HG03469 (cell line): ENCODE data around the gene TMTC2.
"Not testable (repeated sequence)": the region's sequence is repeated elsewhere in the genome, so short reads cannot be mapped to it uniquely, and the experiment has no call there.

ENCODE experiments used
- ATAC-seq: cut with Tn5 transposase; IDR thresholded peaks from one replicate; pipeline ENCODE4 v1.9.1; 2021; ENCODE audit warnings: mild to moderate bottlenecking, moderate library complexity, moderate number of reproducible peaks; ENCODE audit not compliant: unreplicated experiment

Gene TMTC2

DNA sequence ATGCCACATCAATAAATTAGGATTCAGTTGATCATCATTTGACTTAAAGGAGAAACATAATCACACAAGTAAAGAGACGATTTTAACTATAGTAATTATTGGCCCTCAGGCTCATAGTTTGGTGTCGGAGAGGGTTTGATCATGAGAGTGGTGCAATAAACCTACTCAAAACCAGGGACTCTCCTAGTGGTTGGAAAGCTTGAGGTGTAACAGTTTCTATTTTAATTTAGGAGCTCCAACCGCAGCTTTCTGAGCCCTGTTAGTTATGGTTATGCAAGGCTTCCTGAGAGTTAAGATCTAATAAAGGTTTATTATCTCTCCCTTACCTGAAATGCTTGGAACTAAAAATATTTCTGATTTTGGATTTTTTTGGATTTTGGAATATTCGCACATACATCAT is 36.4 kb downstream of the TMTC2 start:
- no peak for ATAC-seq

DNA sequence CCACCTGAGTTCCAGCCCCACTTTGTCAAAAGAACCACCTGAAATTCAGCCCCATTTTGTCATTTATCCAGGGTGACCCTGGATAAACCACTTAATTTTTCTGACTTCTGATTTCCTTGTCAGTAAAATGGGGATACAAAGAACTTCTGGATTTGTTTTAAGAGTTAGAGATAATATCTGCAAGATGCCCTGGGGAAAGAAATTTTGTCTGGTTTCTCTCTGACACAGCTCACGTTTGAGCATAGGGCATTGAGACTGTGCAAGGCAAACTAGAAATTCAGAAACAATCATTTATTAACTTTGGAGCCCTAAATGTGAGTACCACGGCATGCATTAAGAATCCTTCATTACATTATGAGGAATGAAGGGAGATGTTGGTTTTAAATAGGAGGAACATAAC is 37.2 kb downstream of the TMTC2 start:
- ATAC-seq: no peak

DNA sequence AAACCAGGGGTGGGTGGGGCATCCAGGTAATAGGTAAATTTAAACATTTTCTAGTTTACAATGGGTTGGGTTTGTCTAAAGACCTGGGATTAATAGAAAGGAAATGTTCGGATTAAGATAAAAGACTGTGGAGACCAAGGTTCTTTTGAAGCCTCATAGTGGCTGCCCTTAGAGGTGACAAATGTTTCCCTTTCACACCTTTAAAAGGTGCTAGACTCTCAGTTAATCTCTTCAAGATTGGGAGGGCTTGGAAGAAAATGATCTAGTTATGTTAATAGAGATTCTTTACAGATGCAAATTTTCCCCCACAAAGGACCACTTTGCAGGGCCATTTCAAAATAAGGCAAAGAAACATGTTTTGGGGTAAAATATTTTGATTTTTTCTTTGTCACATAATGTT is 39.0 kb downstream of the TMTC2 start:
- no peak for ATAC-seq

DNA sequence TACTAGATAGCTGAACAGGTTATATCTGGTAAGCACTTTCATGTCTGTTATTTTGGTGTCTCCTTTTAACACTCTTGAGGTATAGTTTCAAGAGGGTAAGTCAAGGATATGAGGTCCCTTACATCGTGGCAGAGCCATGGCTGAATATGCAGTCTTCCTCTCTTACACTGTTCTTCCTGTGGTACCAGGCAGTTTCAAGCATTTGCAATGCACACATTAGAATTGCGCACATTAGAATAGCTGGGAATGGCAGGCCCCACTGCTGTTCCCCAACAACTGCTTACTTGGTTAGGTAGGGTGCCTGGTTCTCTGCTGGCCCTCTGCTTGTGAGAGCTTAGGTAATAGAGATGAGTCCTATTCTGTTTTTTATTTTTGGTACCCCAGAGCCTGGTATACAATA is 41.2 kb downstream of the TMTC2 start:
- ATAC-seq: no peak

DNA sequence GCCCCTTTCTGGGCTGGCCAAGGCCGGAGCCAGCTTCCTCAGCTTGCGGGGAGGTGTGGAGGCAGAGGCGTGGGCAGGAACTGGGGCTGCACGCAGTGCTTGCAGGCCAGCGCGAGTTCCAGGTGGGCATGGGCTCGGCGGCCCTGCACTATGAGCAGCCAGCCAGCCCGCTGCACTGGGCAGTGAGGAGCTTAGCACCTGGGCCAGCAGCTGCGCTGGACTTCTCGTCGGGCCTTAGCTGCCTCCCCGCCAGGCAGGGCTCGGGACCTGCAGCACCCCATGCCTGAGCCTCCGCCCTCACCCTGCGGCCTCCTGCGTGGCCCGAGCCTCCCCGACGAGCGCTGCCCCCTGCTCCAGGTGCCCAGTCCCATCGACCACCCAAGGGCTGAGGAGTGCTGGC is 42.0 kb downstream of the TMTC2 start:
- ATAC-seq: no peak

DNA sequence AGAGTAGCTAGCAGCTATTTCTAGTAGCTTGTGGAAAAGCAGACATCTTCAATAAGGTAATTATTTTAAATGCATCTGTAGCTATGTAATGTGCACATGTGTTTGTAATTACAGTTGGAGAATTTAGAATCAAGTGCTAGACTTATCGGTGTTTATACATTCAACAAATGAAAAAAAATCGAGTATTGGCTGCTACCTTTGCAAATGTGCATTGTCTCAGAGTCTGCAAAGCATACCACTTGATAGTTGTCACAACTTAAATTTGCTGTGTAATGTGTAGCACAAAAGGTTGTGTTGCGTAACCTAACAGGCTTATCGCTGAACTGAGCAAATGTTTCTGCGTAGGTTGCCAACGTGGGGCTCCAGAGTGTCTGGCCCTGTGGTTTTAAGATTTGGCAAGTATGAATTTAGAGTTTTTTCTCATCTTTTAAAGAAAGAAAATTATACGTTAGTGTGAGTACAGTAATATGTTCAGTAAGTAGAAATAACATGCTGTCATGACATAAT is 44.3 kb downstream of the TMTC2 start:
- ATAC-seq: no peak

DNA sequence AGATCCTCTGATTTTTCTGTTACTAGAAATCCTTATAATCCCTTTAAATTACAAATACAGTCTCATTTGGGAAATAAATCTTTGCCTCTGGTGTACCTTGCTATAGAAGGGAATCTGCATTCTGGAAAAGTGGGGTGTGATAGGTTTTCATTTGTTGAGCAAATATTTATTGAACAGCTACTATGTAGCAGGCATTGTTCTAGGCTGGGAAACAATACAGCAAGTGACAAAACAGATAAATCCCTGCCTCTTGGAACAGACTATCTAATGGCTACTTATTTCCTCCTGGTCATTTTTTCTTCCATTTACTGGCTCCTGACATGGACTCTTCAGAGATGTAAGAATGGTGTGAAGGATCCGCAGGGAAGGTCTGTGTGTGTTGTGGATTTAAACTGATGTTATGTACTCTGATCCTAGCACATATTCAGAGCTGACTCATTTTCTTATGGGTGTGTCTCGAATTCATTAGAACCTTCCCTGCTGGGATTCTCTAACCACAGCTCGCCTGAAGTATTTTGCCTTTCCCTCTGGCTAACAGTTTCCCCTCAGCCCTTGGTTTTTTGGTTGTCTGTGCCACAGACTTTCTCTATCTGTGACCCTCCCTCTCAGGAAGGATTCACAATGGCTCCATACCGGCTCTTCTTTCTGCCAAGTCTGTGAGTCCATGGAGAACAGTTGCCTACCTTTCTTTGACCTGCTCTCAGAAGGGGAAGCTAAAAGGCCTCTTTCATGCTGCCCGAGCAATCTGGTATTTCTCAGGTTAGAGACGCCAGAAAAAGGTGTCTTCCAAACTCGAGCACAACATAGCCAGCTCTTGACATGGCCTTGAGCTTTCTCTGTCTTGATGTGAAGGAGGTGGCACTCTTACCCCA is 53.7 kb downstream of the TMTC2 start:
- ATAC-seq: no peak

DNA sequence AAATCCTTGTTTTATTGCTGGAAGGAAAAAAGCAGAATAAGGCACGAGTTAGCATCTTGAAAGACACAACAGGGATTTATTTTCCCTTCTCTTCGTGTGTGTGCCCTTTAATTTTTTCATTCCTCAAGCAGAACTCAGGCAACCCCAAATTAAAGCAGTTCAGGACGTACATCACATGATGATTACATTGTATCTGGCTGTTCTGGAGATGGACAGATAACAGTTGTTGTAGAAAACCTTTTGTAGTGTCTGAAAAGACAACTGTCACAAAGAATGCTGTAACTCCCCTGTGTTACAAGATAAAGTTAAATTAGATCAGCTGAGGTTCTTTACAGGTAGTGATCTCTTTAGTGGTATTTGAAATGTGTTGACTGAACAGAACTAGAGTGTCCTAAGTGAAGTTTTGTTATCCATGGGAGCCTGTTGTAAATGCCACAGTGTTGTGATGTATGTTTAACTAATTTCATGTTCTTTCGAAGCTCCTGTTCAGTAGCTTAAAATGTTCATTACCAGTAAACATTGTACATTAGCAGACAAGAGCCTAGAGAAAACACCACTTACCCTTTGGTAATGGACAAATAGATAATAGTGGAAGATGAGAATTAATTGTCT is 58.5 kb downstream of the TMTC2 start:
- ATAC-seq: no peak

DNA sequence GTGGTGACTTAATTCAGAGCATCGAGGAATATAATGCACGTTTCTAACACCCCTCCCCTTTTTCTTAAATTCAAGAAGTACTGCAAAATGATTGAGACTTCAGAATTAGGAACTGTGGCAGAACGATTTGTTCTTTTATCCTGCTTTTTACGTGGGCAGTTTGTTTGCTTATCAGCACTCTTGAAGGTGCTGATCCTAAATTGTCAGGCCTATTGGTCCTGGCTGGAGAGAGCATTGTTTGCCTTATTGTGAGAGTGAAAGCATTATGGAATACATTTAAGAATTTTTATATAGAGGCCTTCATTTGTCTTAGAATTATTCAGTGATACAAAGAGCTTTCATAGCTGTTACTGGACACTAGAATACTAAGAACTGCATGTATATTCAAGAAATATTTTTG is 59.1 kb downstream of the TMTC2 start:
- no peak for ATAC-seq

DNA sequence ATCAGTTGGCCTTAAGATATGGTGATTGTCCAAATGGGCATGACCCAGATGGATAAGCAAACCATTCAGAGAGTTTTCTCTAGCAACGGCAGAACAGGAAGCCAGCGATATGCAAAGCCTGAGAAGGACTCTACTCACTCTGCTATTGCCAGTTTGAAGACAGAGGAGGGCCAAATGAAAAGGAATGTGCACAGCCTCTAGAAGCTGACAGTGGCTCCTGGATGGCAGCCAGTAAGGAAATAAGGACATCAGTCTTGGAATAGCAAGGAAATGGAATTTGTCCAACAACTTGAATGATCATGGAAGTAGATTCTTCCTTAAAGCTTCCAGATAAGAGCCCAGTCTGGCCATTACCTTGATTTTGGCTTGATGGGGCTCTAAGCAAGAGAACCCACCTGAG is 60.0 kb downstream of the TMTC2 start:
- no peak for ATAC-seq

DNA sequence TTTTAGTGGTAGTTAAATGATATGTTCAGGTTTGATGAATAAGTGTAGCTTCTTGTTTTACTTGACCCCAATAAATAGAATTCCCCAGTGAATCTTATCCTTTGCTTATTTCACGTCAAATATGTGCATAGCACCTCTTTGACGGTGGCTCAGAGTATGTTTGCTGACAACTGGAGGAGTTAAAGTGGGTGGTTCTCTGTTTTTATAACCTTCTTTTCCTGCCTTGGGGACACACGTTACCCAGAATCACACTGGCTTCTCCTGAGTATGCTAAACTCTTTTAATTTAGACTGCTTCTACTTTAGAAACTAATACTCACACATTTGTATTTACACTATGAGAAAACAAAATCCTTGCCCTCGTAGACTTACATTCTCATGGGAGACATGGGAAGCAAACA is 62.3 kb downstream of the TMTC2 start:
- no peak for ATAC-seq

DNA sequence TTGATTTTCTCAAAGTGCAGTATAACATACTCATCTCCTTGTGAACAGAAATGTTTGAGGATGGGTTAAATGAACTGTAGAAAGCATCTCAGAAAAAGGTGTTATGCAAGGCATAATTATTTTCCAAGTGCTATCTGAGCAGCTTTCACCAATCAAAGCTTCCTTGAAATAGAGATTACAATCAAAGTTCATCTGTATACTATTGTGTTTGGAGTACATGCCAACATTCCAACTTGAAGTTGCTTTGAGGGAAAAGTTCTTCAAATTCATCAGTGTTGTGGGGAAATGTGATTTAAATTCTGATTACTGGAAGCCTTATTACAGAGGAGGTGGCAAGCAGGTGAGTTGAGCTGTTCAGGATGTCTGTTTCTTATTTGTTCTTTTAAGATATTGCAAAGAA is 68.2 kb downstream of the TMTC2 start:
- no peak for ATAC-seq

DNA sequence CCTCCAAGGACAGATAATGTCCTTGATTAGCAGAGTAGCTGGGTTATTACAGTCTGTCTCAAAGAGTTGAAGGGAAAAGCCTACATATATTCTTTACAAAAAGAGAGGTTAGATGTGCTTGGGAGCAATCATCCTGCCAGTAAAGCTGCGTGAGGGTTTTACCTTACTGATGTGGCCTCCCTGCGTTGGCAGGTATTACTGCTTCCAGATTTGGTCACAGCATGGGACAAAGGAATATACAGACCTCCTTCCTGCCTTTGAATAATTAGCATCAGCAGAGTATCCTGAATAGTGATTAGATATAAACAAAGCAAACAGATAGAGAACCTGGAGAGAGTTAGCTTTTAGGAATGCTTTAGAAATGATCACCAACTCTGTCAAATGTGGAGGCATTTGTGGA is 69.6 kb downstream of the TMTC2 start:
- ATAC-seq: no peak

DNA sequence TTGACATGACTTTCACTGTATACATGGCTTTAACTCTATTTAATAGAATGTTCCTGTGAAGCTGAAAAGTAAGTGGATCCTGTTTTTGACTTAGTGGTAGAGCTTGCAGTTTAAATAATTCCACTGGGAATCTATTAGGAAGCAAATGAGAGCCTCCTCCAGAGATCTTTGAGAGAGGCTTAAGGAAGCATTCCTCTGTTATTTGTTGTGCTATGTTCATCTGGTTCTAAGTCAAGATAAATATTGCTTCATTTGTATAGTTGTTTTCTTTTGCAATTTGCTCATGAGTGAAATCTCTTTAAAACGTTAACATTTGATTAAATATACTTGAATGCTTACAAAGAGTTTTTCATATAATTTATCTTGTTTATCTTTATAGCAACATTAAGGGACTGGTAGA is 70.4 kb downstream of the TMTC2 start:
- no peak for ATAC-seq

DNA sequence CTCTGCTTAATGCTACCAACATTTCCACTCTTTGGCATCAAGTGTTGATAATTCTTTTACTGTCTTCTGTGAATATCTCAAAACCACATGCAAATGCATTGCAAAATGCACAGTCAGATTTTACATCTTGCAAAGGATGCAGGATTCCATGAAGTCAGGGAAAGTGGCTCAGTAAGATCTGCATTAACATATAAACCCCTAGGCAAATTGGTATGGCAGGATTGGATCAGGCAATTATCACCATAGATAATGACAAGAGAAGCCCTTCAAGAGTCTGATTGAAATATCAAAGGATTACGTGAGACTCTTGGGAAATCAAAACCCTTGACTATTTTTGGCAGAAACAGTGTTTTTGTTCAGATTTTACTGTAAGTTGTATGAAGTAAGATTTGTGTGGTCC is 71.0 kb downstream of the TMTC2 start:
- ATAC-seq: no peak

DNA sequence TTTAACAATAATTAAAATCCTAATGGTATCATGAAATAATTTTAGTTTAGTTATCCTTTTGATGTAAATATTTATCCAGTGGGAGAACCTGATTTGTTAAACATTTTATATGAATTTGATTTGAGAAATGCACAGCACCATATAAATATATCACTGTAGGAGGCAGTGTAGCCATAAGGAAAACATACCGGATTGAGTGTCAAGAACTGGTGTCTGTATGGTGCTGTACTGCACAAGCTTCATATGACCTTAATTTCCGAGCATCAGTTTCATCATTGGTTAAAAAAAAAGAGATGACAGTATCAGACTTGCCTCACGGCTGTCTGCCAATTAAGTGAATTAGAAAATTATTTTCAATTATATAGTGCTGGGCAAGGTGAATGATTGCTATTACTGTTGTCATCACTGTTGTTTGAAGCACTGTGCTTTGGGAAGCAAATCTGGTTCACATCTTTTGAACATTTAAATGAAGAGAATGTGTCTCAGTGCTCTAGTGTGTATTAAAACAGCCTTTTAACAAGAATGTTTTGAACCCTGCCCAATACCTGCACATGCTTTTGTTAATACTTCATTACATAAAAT is 72.1 kb downstream of the TMTC2 start:
- ATAC-seq: no peak

DNA sequence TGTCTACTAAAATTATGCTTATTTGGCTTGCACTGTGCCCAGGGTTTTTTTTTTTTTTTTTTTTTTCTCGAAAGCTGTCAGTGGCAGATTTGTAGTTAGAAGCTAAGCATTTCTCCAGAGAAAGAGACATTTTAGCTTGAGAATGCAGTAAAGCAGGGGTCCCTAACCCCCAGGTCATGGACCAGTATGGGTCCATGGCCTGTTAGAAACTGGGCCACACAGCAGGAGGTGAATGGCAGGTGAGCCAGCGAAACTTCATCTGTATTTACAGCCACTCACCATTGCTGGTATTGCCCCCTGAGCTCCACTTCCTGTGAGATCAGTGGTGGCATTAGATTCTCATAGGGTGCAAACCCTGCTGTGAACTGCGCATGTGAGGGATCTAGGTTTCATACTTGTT is 73.7 kb downstream of the TMTC2 start:
- ATAC-seq: no peak

DNA sequence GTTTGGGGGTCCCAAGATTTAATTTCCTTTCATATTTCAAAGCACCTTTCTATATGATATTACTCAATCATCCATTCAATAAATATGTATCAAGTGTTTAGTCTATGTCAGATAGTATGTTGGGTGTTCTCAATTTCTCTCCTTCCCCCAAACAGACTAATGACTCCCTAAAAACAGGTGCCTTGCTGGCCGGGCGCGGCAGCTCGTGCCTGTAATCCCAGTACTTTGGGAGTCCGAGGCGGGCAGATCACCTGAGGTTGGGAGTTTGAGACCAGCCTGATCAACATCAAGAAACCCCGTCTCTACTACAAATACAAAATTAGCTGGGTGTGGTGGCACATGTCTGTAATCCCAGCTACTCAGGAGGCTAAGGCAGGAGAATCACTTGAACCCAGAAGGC is 78.5 kb downstream of the TMTC2 start:
- not testable (repeated sequence) for ATAC-seq

DNA sequence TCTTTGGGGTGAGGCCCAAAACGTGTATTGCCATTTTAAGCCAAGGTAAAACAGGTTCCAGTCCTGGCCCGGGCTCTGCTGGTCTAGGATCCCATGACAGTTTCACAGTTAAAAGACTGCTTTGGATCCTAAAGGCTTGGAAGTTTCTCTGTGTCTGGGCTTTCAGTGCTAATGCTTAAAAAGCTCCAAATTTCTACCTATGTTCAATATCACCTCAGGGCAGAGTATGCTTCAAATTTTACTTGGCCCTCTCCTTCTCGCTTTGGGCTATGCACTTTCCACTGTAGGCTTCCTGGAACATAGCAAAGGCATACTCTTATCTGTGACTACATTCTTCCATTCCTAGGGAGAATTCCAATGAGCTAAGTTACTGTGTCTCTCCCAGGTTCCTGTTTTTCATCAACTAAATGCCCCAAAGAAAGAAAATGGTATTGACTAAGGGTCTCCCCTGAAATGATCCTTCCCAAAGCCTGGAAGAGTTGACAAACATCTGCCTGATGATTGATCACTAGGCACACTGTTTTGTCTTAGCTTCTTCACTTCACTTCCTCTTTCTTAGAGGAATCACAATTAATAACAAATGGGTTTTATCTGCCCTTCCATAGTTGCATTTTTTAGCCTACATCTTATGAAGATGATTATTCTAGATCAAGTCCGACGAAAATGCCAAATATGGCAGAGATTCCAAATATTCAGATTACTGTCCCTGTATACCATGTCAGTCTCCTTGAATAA is 79.4 kb downstream of the TMTC2 start:
- no peak for ATAC-seq

DNA sequence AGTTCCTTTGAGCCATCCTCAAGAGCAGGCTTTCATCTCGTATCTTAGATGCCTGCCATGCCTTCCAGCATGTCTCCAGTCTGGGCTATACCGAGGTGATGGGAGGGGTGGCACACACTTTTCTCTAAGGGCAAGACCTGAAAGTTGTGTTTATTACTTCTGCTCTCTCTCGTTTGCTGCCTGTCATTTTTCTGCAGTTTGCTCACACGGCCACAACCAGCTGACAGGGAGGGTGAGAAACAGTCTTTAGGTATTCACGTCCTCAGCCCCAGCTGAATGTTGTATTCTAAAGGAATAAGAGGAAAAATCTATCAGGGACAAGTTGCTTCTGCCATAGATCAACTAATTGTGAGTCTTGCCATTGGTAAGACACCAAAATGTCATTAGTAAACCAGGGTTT is 88.0 kb downstream of the TMTC2 start:
- no peak for ATAC-seq

DNA sequence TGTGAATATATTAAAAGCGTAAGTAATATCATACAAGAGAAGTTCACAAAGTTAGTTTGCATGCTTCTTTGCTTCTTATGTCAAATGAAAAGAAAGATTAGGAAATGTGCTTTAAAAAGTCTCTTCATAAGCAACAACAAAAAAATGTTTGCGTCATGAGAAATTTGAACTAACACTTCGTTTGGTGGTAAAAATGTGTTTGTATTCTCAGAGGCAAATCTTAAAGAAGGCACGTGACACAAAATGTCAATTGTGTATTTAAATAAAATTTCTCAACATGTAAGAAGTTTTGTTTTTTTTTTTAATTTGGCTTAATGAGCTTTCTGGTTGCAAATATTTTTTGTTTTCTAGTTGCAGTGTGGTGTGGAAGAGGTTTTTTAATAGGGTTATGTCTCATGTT is 93.8 kb downstream of the TMTC2 start:
- no peak for ATAC-seq
